ENCODE measurements around the gene CEP112. TPM values are rescaled to one million over a fixed set of nuclear protein-coding genes. Genes with fewer than 3 reads are reported as not detected.

Gene CEP112
- polyA plus RNA-seq, 1 donor from 2014 or later: 6.0 TPM

- no peaks in the 10 kb centered on the region for H3K79me2 ChIP-seq (replicated peaks; ENCODE audit: insufficient read depth, low read length)
- no peak overlapping the region for H3K4me3 ChIP-seq (ENCODE audit: low read length)
- H2AFZ ChIP-seq (ENCODE audit: low read depth, low read length): no peak overlapping the region
- no peaks in the 10 kb centered on the region for H4K20me1 ChIP-seq (ENCODE audit: insufficient read depth)
- no peaks in the 10 kb centered on the region for H3K36me3 ChIP-seq (ENCODE audit: insufficient read depth, low read length)
- H3K4me2 ChIP-seq (ENCODE audit: low read length): no peak overlapping the region
- H3K27me3 ChIP-seq (ENCODE audit: insufficient read depth, low read depth, low read length): no peaks in the 10 kb centered on the region
- no peaks in the 10 kb centered on the region for H3K9me2 ChIP-seq (ENCODE audit: insufficient read depth, low read length)
- TF ChIP-seq EP300 (conservative IDR thresholded peaks at IDR 0.05; ENCODE audit: poor library complexity, severe bottlenecking) (no peak), POLR2AphosphoS5 (IDR thresholded peaks at IDR 0.05) (no peak), EZH2 (IDR thresholded peaks at IDR 0.05; ENCODE audit: borderline replicate concordance, insufficient read depth, low read length, poor library complexity, severe bottlenecking) (no peak), MXI1 (conservative IDR thresholded peaks at IDR 0.05; ENCODE audit: poor library complexity, severe bottlenecking) (no peak), RAD21 (conservative IDR thresholded peaks at IDR 0.05) (no peak), TAF1 (IDR thresholded peaks at IDR 0.05; ENCODE audit: low read depth) (no peak), SMC3 (conservative IDR thresholded peaks at IDR 0.05; ENCODE audit: poor library complexity) (no peak)
- TF ChIP-seq, protein P1, sequence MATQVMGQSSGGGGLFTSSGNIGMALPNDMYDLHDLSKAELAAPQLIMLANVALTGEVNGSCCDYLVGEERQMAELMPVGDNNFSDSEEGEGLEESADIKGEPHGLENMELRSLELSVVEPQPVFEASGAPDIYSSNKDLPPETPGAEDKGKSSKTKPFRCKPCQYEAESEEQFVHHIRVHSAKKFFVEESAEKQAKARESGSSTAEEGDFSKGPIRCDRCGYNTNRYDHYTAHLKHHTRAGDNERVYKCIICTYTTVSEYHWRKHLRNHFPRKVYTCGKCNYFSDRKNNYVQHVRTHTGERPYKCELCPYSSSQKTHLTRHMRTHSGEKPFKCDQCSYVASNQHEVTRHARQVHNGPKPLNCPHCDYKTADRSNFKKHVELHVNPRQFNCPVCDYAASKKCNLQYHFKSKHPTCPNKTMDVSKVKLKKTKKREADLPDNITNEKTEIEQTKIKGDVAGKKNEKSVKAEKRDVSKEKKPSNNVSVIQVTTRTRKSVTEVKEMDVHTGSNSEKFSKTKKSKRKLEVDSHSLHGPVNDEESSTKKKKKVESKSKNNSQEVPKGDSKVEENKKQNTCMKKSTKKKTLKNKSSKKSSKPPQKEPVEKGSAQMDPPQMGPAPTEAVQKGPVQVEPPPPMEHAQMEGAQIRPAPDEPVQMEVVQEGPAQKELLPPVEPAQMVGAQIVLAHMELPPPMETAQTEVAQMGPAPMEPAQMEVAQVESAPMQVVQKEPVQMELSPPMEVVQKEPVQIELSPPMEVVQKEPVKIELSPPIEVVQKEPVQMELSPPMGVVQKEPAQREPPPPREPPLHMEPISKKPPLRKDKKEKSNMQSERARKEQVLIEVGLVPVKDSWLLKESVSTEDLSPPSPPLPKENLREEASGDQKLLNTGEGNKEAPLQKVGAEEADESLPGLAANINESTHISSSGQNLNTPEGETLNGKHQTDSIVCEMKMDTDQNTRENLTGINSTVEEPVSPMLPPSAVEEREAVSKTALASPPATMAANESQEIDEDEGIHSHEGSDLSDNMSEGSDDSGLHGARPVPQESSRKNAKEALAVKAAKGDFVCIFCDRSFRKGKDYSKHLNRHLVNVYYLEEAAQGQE (IDR thresholded peaks at IDR 0.05; ENCODE audit: borderline replicate concordance): no peak
- TF ChIP-seq, protein P2, sequence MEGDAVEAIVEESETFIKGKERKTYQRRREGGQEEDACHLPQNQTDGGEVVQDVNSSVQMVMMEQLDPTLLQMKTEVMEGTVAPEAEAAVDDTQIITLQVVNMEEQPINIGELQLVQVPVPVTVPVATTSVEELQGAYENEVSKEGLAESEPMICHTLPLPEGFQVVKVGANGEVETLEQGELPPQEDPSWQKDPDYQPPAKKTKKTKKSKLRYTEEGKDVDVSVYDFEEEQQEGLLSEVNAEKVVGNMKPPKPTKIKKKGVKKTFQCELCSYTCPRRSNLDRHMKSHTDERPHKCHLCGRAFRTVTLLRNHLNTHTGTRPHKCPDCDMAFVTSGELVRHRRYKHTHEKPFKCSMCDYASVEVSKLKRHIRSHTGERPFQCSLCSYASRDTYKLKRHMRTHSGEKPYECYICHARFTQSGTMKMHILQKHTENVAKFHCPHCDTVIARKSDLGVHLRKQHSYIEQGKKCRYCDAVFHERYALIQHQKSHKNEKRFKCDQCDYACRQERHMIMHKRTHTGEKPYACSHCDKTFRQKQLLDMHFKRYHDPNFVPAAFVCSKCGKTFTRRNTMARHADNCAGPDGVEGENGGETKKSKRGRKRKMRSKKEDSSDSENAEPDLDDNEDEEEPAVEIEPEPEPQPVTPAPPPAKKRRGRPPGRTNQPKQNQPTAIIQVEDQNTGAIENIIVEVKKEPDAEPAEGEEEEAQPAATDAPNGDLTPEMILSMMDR (IDR thresholded peaks at IDR 0.05; ENCODE audit: poor library complexity, severe bottlenecking): no peak
- no peak overlapping the region for H3K9ac ChIP-seq (ENCODE audit: low read length)
- no peaks in the 10 kb centered on the region for H3F3A ChIP-seq (ENCODE audit: insufficient read depth, low read length, poor library complexity, severe bottlenecking)
- H3K27ac ChIP-seq (ENCODE audit: low read length): no peak overlapping the region
- H3K9me3 ChIP-seq (ENCODE audit: low read length): no peaks in the 10 kb centered on the region
Observed at GRCh38 chr17:65855245-65855644, 336.7 kb downstream of the CEP112 start.

GRCh38 chr17:65853816-65854215, 338.1 kb downstream of the CEP112 start:
- Histone ChIP-seq H3K9me3 (ENCODE audit: low read length) (no peaks in the 10 kb centered on the region), H2AFZ (ENCODE audit: low read depth, low read length) (no peak overlapping the region), H3K27me3 (ENCODE audit: insufficient read depth, low read depth, low read length) (no peaks in the 10 kb centered on the region)

More at GRCh38 chr17:65853816-65854215, 338.1 kb downstream of the CEP112 start:
- Histone ChIP-seq H3K27ac (ENCODE audit: low read length) (no peak overlapping the region), H3K4me2 (ENCODE audit: low read length) (no peak overlapping the region), H3F3A (ENCODE audit: insufficient read depth, low read length, poor library complexity, severe bottlenecking) (no peaks in the 10 kb centered on the region), H3K79me2 (replicated peaks; ENCODE audit: insufficient read depth, low read length) (no peaks in the 10 kb centered on the region), H3K4me3 (ENCODE audit: low read length) (no peak overlapping the region), H3K36me3 (ENCODE audit: insufficient read depth, low read length) (no peaks in the 10 kb centered on the region), H3K9me2 (ENCODE audit: insufficient read depth, low read length) (no peaks in the 10 kb centered on the region), H3K9ac (ENCODE audit: low read length) (no peak overlapping the region), H4K20me1 (ENCODE audit: insufficient read depth) (no peaks in the 10 kb centered on the region)
- TF ChIP-seq, protein P2 (IDR thresholded peaks at IDR 0.05; ENCODE audit: poor library complexity, severe bottlenecking): no peak
- TF ChIP-seq, protein P1 (IDR thresholded peaks at IDR 0.05; ENCODE audit: borderline replicate concordance): no peak
- TF ChIP-seq MXI1 (conservative IDR thresholded peaks at IDR 0.05; ENCODE audit: poor library complexity, severe bottlenecking) (no peak), TAF1 (IDR thresholded peaks at IDR 0.05; ENCODE audit: low read depth) (no peak), POLR2AphosphoS5 (IDR thresholded peaks at IDR 0.05) (no peak), EP300 (conservative IDR thresholded peaks at IDR 0.05; ENCODE audit: poor library complexity, severe bottlenecking) (no peak), SMC3 (conservative IDR thresholded peaks at IDR 0.05; ENCODE audit: poor library complexity) (no peak), RAD21 (conservative IDR thresholded peaks at IDR 0.05) (no peak), EZH2 (IDR thresholded peaks at IDR 0.05; ENCODE audit: borderline replicate concordance, insufficient read depth, low read length, poor library complexity, severe bottlenecking) (no peak)

All from neural cell (in vitro differentiated cells).